Esophagus squamous epithelium (tissue), 4 donors: ENCODE data around the gene SPRY2.

Experiments
- CTCF ChIP-seq, 6 experiments: fragments of 450-650 bp in 4 of 6; fragments of 200-600 bp in 2 of 6; sonication (generic) in 2 of 6; IDR thresholded peaks; one replicate each; pipeline ENCODE4 v1.5.1; 2016 to 2019; ENCODE audit warnings: antibody characterized with exemption in 6 of 6, mild to moderate bottlenecking in 4 of 6, moderate library complexity in 4 of 6
- POLR2A ChIP-seq, 4 donors: fragments of 450-650 bp; IDR thresholded peaks; one replicate each; pipeline ENCODE4 v1.6.1; 2017; ENCODE audit warnings: antibody characterized with exemption in 4 of 4, mild to moderate bottlenecking in 4 of 4, moderate library complexity in 3 of 4

GRCh38 chr13:80299046-80299445, 41.9 kb downstream of the SPRY2 start:
- no peak for TF ChIP-seq CTCF (IDR thresholded peaks at IDR 0.05)
- no peak for TF ChIP-seq POLR2A (IDR thresholded peaks at IDR 0.05)
